HG03097 (cell line): ENCODE results near the gene CACNA1B.
"Not testable (repeated sequence)": the region's sequence is repeated elsewhere in the genome, so short reads cannot be mapped to it uniquely, and the experiment has no call there.

Source experiments
- ATAC-seq: cut with Tn5 transposase; IDR thresholded peaks from one replicate; pipeline ENCODE4 v1.9.1; 2021; ENCODE audit not compliant: unreplicated experiment, low FRiP score

The CACNA1B gene

GRCh38 chr9:137865581-137866145 lies 11.9 kb upstream of the CACNA1B start:
- ATAC-seq = no peak

- ATAC-seq = no peak
Measured at GRCh38 chr9:137866226-137867141, 11.1 kb upstream of the CACNA1B start.

GRCh38 chr9:137870432-137870831 lies 7.2 kb upstream of the CACNA1B start:
- ATAC-seq = no peak

GRCh38 chr9:137872296-137872695 lies 5.3 kb upstream of the CACNA1B start:
- ATAC-seq = no peak

- no peak for ATAC-seq
Measured at GRCh38 chr9:137873408-137873807, 4.2 kb upstream of the CACNA1B start.

GRCh38 chr9:137873858-137874362 lies 3.7 kb upstream of the CACNA1B start:
- no peak for ATAC-seq

GRCh38 chr9:137875354-137875753 lies 2.2 kb upstream of the CACNA1B start:
- no peak for ATAC-seq

- ATAC-seq = no peak
Measured at GRCh38 chr9:137875846-137876245, 1.7 kb upstream of the CACNA1B start.

- no peak for ATAC-seq
Measured at GRCh38 chr9:137876269-137876668, 1.3 kb upstream of the CACNA1B start.

- no peak for ATAC-seq
Measured at GRCh38 chr9:137876781-137877386, 698 bp upstream of the CACNA1B start.

- no peak for ATAC-seq
Measured at GRCh38 chr9:137878146-137878941, 762 bp downstream of the CACNA1B start.

GRCh38 chr9:137879052-137879451 lies 1.5 kb downstream of the CACNA1B start:
- ATAC-seq = no peak

GRCh38 chr9:137879566-137880150 lies 2.1 kb downstream of the CACNA1B start:
- ATAC-seq = no peak

GRCh38 chr9:137880160-137880975 lies 2.8 kb downstream of the CACNA1B start:
- ATAC-seq = no peak

GRCh38 chr9:137880976-137881530 lies 3.5 kb downstream of the CACNA1B start:
- no peak for ATAC-seq

- ATAC-seq = no peak
Measured at GRCh38 chr9:137881591-137882505, 4.3 kb downstream of the CACNA1B start.

GRCh38 chr9:137882506-137882821 lies 4.9 kb downstream of the CACNA1B start:
- ATAC-seq = no peak

GRCh38 chr9:137883977-137884376 lies 6.4 kb downstream of the CACNA1B start:
- not testable (repeated sequence) for ATAC-seq
